Hepatic stellate cell (primary cell): Measurements from ENCODE around the gene TSPAN33.
"Not testable (repeated sequence)": the region's sequence is repeated elsewhere in the genome, so short reads cannot be mapped to it uniquely, and the experiment has no call there.

Experiments used
- DNase-seq: peaks from one replicate; pipeline ENCODE4 v3.0.0; 2011; ENCODE audit warnings: low spot score

Gene TSPAN33

GRCh38 chr7:129209067-129209926, 64.8 kb downstream of the TSPAN33 start:
- no peak for DNase-seq

GRCh38 chr7:129210256-129210988, 65.9 kb downstream of the TSPAN33 start:
- DNase-seq = peak; percentile 84

GRCh38 chr7:129210989-129211312, 66.4 kb downstream of the TSPAN33 start:
- DNase-seq = no peak

- DNase-seq = no peak
These were observed 67.6 kb downstream of the TSPAN33 start for GRCh38 chr7:129212126-129212525.

- DNase-seq = no peak
These were observed 68.1 kb downstream of the TSPAN33 start for GRCh38 chr7:129212596-129212995.

- DNase-seq = no peak
These were observed 69.3 kb downstream of the TSPAN33 start for GRCh38 chr7:129213828-129214227.

GRCh38 chr7:129215691-129216090, 71.2 kb downstream of the TSPAN33 start:
- DNase-seq = not testable (repeated sequence)

GRCh38 chr7:129216101-129216715, 71.7 kb downstream of the TSPAN33 start:
- DNase-seq = not testable (repeated sequence)

GRCh38 chr7:129216821-129217416, 72.4 kb downstream of the TSPAN33 start:
- DNase-seq = not testable (repeated sequence)

GRCh38 chr7:129218514-129219062, 74.1 kb downstream of the TSPAN33 start:
- DNase-seq = peak; percentile 91

GRCh38 chr7:129219166-129219565, 74.7 kb downstream of the TSPAN33 start:
- not testable (repeated sequence) for DNase-seq
